Gastrocnemius medialis (tissue), 4 donors: Measurements from ENCODE around the gene PRKCA. TPM values are rescaled to one million over a fixed set of nuclear protein-coding genes. Genes with fewer than 3 reads are reported as not detected.

Source experiments
- ATAC-seq, 2 donors: fragments of 150-250 bp; one replicate each; pipeline ENCODE4 v1.9.1; 2016
- DNase-seq, 2 donors: peaks; one replicate each; pipeline ENCODE4 v3.0.0-alpha.2; 2019
- H3K27ac ChIP-seq, 4 donors: fragments of 200-600 bp; sonication (generic); 1 replicate in 1 of 4; 2 replicates in 3 of 4; pipeline ENCODE4 v1.5.1; 2016 to 2018; ENCODE audit warnings: mild to moderate bottlenecking in 2 of 4, moderate library complexity in 1 of 4
- H3K27me3 ChIP-seq, 3 donors: fragments of 200-600 bp; sonication (generic) in 2 of 3; 1 replicate in 1 of 3; 2 replicates in 2 of 3; pipeline versions ENCODE4 v1.5.1 to v1.6.0; 2016 to 2019; ENCODE audit warnings: mild to moderate bottlenecking in 1 of 3, moderate library complexity in 1 of 3
- H3K36me3 ChIP-seq, 2 donors: fragments of 200-600 bp; sonication (generic) in 1 of 2; one replicate each; pipeline ENCODE4 v1.5.1; 2017 to 2018
- H3K4me1 ChIP-seq, 2 donors: fragments of 200-600 bp; sonication (generic) in 1 of 2; one replicate each; pipeline ENCODE4 v1.5.1; 2016 to 2017; ENCODE audit warnings: mild to moderate bottlenecking in 2 of 2
- H3K4me3 ChIP-seq, 4 donors: fragments of 200-600 bp; sonication (generic) in 3 of 4; 1 replicate in 1 of 4; 2 replicates in 3 of 4; pipeline ENCODE4 v1.5.1; 2016 to 2019; ENCODE audit warnings: mild to moderate bottlenecking in 2 of 4
- H3K9me3 ChIP-seq, 3 donors: fragments of 200-600 bp; sonication (generic) in 2 of 3; 1 replicate in 1 of 3; 2 replicates in 2 of 3; pipeline ENCODE4 v1.5.1; 2016 to 2019
- CTCF ChIP-seq, 5 experiments: fragments of 450-650 bp in 3 of 5; fragments of 200-600 bp in 2 of 5; sonication (generic) in 2 of 5; IDR thresholded peaks in 4 of 5; conservative IDR thresholded peaks in 1 of 5; 1 replicate in 4 of 5; 2 replicates in 1 of 5; pipeline ENCODE4 v1.5.1; 2016 to 2019; ENCODE audit warnings: antibody characterized with exemption in 5 of 5, mild to moderate bottlenecking in 3 of 5, moderate library complexity in 3 of 5
- POLR2A ChIP-seq, 2 donors: fragments of 450-650 bp; IDR thresholded peaks; one replicate each; pipeline ENCODE4 v1.6.1; 2017; ENCODE audit warnings: antibody characterized with exemption in 2 of 2, mild to moderate bottlenecking in 2 of 2, moderate library complexity in 2 of 2
- in situ Hi-C, 4 donors: fragments of 200-750 bp; cut with MboI; loops; one replicate each; pipeline versions ENCODE4 v1.15.0 to v1.8.0; 2017; ENCODE audit warnings: low sequenced_read_pairs in 4 of 4
- intact Hi-C: fragments of 100-400 bp; cut with DNase I; formaldehyde crosslinking; loops from one replicate; pipeline ENCODE4 v1.15.1; 2023; ENCODE audit warnings: low total_unique reads
- total RNA-seq, 4 donors: library from RNA; depleted of rRNA; stranded (reverse); fragments of >200 nt; gene quantifications; one replicate each; pipeline versions ENCODE4 v1.1.0 to v1.2.3, GENCODE V29; 2016

The PRKCA gene
- total RNA-seq, 4 donors from 2014 or later: 7.6 to 16.8 (median 11.1) TPM

DNA sequence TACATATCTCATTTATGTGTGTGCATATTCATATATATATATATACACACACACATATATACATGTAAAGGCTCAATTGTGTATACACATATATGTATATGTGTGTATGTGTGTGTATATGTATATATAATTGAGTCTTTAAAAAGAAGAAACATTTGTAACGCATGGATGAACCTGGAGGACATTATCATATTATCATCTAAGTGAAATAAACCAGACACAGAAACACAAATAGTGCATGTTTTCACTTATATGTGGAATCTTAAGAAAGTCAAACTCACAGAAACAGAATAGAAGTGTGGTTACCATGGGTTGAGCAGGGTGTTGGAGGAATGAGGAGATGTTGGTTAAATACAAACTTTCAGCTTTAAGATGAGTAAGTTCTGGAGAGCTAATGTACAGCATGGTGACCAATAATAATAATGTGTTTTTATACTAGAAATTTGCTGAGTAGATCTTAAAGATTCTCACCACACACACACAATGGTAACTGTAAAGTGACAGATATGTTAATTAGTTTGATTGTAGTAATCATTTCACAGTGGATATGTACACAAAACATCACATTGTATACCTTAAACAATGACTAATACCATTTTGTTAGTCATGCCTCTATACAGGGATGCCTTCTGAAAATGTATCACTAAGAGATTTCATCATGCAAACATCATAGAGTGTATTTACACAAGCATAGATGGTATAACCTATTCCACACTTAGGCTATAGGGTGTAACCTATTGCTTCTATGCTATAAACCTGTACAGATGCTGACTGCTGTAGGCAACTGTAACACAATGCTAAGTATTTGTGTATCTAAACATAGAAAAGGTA lies 399.9 kb downstream of the PRKCA start:
- H3K4me1 ChIP-seq: no peaks in the 10 kb centered on the region
- in situ Hi-C loops (loop anchor here in 2 of 4 donors (25.0 kb wide), 3 partner anchors 435 to 585 kb away; no protein-coding TSS in a partner anchor), intact Hi-C loops (no loop called here)
- H3K4me3 ChIP-seq: no peak overlapping the region
- H3K9me3 ChIP-seq: no peaks in the 10 kb centered on the region
- peaks cover 0 to 3% of the 10 kb centered on the region in 2 donors for H3K36me3 ChIP-seq
- DNase-seq (no peak), ATAC-seq (no peak)
- no peak overlapping the region for H3K27ac ChIP-seq
- no peaks in the 10 kb centered on the region for H3K27me3 ChIP-seq
- no peak for TF ChIP-seq CTCF (IDR thresholded peaks at IDR 0.05 in 4 of 5, conservative IDR thresholded peaks at IDR 0.05 in 1 of 5)
- no peak for TF ChIP-seq POLR2A (IDR thresholded peaks at IDR 0.05)

- no peaks in the 10 kb centered on the region for H3K9me3 ChIP-seq
- no peaks in the 10 kb centered on the region for H3K27me3 ChIP-seq
- no peak overlapping the region for H3K4me3 ChIP-seq
- in situ Hi-C loops (loop anchor here in 2 of 4 donors (25.0 kb wide), 3 partner anchors 432 to 582 kb away; no protein-coding TSS in a partner anchor), intact Hi-C loops (no loop called here)
- TF ChIP-seq POLR2A (IDR thresholded peaks at IDR 0.05) (no peak), CTCF (IDR thresholded peaks at IDR 0.05 in 4 of 5, conservative IDR thresholded peaks at IDR 0.05 in 1 of 5) (no peak)
- H3K36me3 ChIP-seq: no peaks in the 10 kb centered on the region
- ATAC-seq (no peak), DNase-seq (no peak)
- no peaks in the 10 kb centered on the region for H3K4me1 ChIP-seq
- no peak overlapping the region for H3K27ac ChIP-seq
These were observed 402.6 kb downstream of the PRKCA start for GRCh38 chr17:66704858-66705520.

GRCh38 chr17:66706851-66707450 lies 404.5 kb downstream of the PRKCA start:
- Histone ChIP-seq H3K27me3 (no peaks in the 10 kb centered on the region), H3K36me3 (no peaks in the 10 kb centered on the region), H3K9me3 (no peaks in the 10 kb centered on the region), H3K4me1 (no peaks in the 10 kb centered on the region), H3K4me3 (no peak overlapping the region), H3K27ac (no peak overlapping the region)
- DNase-seq (no peak), ATAC-seq (no peak)
- in situ Hi-C loops (loop anchor here in 2 of 4 donors (25.0 kb wide), 3 partner anchors 430 to 580 kb away; no protein-coding TSS in a partner anchor), intact Hi-C loops (no loop called here)
- no peak for TF ChIP-seq POLR2A (IDR thresholded peaks at IDR 0.05)
- no peak for TF ChIP-seq CTCF (IDR thresholded peaks at IDR 0.05 in 4 of 5, conservative IDR thresholded peaks at IDR 0.05 in 1 of 5)

- H3K36me3 ChIP-seq: no peaks in the 10 kb centered on the region
- in situ Hi-C loops: loop anchor here in 2 of 4 donors (25.0 kb wide), 3 partner anchors 426 to 576 kb away; no protein-coding TSS in a partner anchor
- no peak for DNase-seq
- no peak for ATAC-seq
- H3K27me3 ChIP-seq: no peaks in the 10 kb centered on the region
- H3K4me1 ChIP-seq: peaks cover 0 to 7% of the 10 kb centered on the region in 2 donors
- intact Hi-C loops: no loop called here
- TF ChIP-seq POLR2A (IDR thresholded peaks at IDR 0.05) (no peak), CTCF (IDR thresholded peaks at IDR 0.05 in 4 of 5, conservative IDR thresholded peaks at IDR 0.05 in 1 of 5) (no peak)
- no peak overlapping the region for H3K4me3 ChIP-seq
- no peaks in the 10 kb centered on the region for H3K9me3 ChIP-seq
- no peak overlapping the region for H3K27ac ChIP-seq
These were observed 409.0 kb downstream of the PRKCA start for GRCh38 chr17:66711401-66711800.
